Measurements from ENCODE around the gene PRAMEF5.
A peak's percentile ranks its signal among the peaks of the same experiment; 100 is the strongest.
"Not testable (repeated sequence)": the region's sequence is repeated elsewhere in the genome, so short reads cannot be mapped to it uniquely, and the experiment has no call there.

DNA sequence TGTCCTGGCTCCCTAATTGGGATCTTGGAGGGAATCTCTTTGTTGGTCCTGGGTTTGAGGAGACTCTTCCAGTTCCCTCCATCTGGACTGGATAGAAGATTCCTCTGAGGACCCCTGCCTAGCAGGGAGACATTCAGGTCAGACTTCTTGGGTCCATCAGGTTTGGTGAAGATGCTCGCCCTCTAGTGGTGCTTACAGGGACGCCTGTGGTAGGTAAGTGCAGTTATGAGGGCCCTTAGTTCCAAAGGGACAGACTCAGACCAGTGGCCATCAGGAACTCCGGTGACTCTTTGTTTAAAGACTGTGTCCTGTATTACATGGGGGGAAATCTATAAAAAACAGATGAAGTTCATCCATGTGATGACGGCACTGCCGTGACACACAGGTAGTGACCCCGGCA lies 23.0 kb downstream of the PRAMEF5 start:
- not testable (repeated sequence) for TF ChIP-seq POLR2A, POLR2AphosphoS5 (IDR thresholded peaks at IDR 0.05)
- TF ChIP-seq, protein P1, sequence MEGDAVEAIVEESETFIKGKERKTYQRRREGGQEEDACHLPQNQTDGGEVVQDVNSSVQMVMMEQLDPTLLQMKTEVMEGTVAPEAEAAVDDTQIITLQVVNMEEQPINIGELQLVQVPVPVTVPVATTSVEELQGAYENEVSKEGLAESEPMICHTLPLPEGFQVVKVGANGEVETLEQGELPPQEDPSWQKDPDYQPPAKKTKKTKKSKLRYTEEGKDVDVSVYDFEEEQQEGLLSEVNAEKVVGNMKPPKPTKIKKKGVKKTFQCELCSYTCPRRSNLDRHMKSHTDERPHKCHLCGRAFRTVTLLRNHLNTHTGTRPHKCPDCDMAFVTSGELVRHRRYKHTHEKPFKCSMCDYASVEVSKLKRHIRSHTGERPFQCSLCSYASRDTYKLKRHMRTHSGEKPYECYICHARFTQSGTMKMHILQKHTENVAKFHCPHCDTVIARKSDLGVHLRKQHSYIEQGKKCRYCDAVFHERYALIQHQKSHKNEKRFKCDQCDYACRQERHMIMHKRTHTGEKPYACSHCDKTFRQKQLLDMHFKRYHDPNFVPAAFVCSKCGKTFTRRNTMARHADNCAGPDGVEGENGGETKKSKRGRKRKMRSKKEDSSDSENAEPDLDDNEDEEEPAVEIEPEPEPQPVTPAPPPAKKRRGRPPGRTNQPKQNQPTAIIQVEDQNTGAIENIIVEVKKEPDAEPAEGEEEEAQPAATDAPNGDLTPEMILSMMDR (IDR thresholded peaks at IDR 0.05), result peak in 1 of 5 experiments; percentile 14

Measured in transverse colon (tissue), 4 donors.